ENCODE data around the gene CATSPERB.
"Not testable (repeated sequence)": the region's sequence is repeated elsewhere in the genome, so short reads cannot be mapped to it uniquely, and the experiment has no call there.

Gene CATSPERB

DNA sequence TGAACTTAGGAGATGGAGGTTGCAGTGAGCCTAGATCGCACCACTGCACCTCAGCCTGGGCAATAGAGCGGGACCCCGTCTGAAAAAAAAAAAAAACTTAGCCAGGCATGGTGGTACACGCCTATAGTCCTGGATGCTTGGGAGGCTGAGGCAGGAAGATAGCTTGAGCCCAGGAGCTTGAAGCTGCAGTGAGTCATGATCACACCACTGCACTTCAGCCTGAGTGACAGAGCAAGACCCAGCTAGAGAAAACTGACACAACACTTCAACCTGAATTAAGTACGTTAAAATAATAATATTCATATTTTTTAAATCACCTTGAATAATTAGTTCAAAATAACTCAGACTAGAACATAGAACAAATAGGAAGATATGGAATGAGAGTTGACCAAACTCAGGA is 5.7 kb upstream of the CATSPERB start:
- no peak for DNase-seq (ENCODE audit: low read depth in 4 of 4, low spot score in 1 of 4)

- no peak for DNase-seq (ENCODE audit: low read depth in 4 of 4, low spot score in 1 of 4)
These were observed 1.1 kb upstream of the CATSPERB start for GRCh38 chr14:91732859-91733477.

GRCh38 chr14:91732439-91732838 is 553 bp upstream of the CATSPERB start:
- no peak for DNase-seq (ENCODE audit: low read depth in 4 of 4, low spot score in 1 of 4)

- no peak for DNase-seq (ENCODE audit: low read depth in 4 of 4, low spot score in 1 of 4)
These were observed 868 bp downstream of the CATSPERB start for GRCh38 chr14:91731018-91731417.

- no peak for DNase-seq (ENCODE audit: low read depth in 4 of 4, low spot score in 1 of 4)
These were observed 2.1 kb downstream of the CATSPERB start for GRCh38 chr14:91729756-91730155.

DNA sequence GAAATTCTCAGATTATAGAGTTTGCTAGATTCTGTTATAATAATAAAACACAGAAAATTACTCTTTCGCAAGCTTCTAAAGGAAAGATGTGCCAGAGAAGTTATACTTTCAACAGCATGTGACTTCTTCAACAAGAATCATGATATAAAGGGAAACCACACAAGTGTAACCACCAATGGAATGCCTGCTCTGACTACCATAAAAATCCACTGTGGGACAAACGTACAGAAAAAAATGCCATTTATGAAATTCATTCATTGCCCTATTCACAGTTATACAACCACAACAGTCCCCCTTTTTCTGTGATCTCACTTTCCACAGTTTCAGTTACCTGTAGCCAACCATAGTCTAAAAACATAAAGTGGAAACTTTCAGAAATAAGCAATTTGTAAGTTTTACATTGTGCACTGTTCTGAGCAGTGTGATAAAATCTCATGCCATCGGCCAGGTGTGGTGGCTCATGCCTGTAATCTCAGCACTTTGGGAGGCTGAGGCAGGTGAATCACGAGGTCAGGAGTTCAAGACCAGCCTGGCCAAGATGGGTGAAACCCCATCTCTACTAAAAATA is 3.2 kb downstream of the CATSPERB start:
- DNase-seq (ENCODE audit: low read depth in 4 of 4, low spot score in 1 of 4), result no peak

DNA sequence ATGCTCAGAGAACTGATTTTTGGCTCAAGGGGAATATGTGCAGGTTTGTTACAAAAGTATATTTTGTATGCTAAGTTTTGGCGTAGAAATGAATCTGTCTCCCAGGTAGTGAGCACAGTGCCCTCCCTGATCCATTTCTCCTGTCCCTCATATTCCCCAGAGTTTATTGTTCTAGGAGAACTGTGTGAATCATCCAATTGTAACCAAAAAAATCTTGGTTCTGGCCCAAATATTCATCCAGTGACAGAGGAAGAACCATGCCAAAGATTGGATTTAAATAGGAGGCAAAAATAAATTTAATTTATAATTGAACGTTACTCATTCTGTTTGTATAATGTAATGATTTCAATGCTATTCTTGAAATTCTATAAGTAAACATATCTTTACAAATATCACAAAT is 4.8 kb downstream of the CATSPERB start:
- no peak for DNase-seq (ENCODE audit: low read depth in 4 of 4, low spot score in 1 of 4)

DNA sequence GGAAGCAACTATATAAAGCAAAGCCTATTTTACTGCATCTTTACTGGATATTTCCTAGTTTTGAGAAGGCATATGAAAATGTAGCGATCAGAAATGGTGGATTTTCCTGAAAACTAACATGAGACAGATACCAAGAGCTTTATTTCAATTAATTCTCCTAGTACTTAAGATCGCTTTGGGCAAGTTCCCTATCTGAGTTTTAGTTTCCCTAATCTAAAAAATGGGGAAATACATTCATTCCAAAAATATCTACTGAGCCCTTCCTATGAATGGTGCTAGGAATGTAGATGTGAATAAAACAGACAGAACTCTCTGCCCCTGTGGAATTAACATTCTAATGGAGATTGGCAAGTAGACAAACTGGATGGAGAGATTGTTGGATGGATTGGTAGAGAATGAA is 8.4 kb downstream of the CATSPERB start:
- DNase-seq (ENCODE audit: low read depth in 4 of 4, low spot score in 1 of 4), result no peak

DNA sequence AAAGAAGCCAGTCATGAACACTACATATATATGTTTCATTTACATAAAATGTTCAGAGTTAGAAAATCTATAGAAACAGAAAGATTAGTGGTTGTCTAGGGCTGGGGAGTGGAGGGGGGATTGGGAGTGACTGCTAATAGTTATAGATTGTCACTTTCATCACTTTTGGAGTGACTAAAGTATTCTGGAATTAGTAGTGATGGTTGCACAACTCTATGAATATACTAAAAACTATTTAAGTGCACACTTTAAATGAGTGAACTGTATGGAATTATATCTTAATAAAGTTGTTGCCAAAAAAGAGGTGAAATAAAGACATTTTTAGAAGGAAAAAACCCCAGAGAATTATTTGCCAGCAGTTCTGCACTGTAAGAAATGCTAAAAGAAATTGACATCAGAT is 9.5 kb downstream of the CATSPERB start:
- DNase-seq (ENCODE audit: low read depth in 4 of 4, low spot score in 1 of 4), result no peak

DNA sequence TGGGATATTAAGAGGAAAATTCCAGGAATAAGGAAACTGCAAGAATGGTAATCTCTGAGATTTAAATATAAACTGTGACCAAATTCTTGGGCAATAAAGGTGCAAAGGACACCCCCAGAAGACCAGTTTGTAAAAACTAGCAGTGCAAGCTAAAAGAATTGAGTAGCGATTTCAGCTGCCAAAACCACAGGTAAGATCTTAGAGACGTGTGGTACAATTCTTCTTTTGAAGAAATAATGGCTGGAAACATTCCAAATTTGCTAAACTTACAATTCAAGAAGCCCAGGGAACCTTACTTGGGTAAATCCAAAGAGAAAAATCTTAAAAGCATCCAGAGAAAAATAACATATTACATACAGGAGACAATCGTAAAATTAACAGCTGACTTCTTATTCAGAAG is 12.0 kb downstream of the CATSPERB start:
- DNase-seq (ENCODE audit: low read depth in 4 of 4, low spot score in 1 of 4), result no peak

DNA sequence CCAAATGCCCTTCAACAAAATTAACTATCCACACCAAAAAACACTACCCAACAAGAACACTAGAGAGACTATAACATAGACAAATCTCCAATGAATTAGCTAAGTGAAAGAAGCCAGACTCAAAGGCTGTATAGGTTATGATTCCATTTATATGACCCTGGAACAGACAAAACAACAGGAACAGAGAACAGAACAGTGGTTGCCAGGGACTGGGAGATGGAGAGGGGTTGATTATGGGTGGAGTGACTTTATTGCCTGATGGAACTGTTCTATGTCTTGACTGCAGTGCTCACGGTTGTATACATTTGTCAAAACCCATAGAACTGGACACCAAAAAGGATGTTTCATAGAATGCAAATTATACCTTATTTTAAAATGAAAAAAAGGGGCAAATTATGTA is 14.9 kb downstream of the CATSPERB start:
- DNase-seq (ENCODE audit: low read depth in 4 of 4, low spot score in 1 of 4), result no peak

DNA sequence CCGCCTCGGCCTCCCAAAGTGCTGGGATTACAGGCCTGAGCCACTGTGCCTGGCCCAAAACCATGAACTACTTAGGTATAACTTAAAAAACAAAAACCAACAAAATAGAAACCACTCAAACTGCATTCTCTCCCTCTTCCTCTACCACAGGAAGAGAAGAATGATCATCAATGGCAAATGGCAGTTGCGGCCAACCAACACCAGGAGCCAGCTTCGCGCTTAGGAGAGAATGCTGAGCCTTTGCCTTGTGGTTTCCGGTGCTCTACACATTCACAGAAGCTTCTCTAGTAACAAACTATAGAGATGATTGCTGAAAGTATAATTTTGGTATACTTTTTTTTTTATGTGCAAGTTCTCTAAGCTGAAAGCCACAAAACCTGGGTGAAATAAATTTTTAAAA is 17.1 kb downstream of the CATSPERB start:
- DNase-seq (ENCODE audit: low read depth in 4 of 4, low spot score in 1 of 4), result no peak

DNA sequence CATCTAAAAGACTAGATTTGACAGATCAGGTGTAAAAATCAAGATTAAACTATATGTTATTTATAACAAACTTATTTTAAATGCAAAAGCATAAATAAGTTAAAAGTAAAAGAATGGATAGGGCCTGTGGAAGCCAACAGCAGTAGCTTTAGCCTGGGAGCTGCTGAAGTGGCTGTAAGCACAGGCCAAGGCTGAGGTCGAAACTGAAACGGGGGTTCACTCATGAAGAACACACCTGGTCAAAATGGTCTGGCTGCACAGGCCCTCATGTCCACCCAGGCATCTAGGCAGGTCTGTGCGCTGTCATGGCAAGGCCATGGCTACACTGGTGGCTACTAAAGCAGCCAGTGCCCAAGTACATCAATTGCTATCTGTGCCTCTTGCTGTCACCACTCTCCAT is 23.1 kb downstream of the CATSPERB start:
- no peak for DNase-seq (ENCODE audit: low read depth in 4 of 4, low spot score in 1 of 4)

DNA sequence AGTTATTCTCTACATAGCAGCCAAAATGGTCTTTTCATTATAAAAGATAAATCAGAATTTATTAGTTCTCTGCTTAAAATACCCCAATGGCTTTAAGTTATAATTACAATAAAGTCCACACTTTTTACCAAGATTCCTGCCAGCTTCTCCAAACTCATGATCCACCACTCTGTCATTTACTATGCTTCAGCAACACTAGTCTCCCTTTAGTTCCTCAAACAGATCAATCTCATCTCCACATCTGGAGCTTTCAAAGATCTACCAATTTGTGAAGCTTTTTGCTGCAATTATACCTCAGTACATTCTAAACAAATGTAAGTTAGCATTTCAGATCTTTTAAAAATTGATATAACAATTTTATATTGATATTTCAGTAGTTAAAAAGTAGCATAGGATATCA is 24.9 kb downstream of the CATSPERB start:
- no peak for DNase-seq (ENCODE audit: low read depth in 4 of 4, low spot score in 1 of 4)

DNA sequence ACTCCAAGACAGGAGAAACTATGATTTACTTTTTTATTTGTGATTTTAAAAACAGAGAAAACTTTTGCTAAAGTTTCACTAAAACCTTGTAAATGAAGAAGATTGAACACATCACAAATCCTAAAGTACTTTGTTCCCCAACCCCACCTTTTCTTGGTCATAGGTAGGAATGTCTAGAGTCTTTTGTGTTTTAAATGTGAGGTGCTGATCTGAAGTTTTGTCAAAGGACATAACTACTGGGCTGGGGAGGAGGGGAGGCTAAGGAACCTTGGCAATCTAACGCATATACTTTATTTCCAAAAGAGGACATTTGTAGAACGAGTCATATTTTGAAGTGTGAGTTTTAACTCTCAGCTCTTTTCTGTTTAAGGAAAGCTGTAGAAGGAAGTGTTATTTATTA is 37.2 kb downstream of the CATSPERB start:
- no peak for DNase-seq (ENCODE audit: low read depth in 4 of 4, low spot score in 1 of 4)

GRCh38 chr14:91693346-91693745 is 38.5 kb downstream of the CATSPERB start:
- DNase-seq (ENCODE audit: low read depth in 4 of 4, low spot score in 1 of 4), result no peak

- DNase-seq (ENCODE audit: low read depth in 4 of 4, low spot score in 1 of 4), result no peak
These were observed 39.8 kb downstream of the CATSPERB start for GRCh38 chr14:91692075-91692474.

- DNase-seq (ENCODE audit: low read depth in 4 of 4, low spot score in 1 of 4), result no peak
These were observed 42.3 kb downstream of the CATSPERB start for GRCh38 chr14:91689608-91690007.

- not testable (repeated sequence) for DNase-seq (ENCODE audit: low read depth in 4 of 4, low spot score in 1 of 4)
These were observed 44.5 kb downstream of the CATSPERB start for GRCh38 chr14:91687436-91687835.

DNA sequence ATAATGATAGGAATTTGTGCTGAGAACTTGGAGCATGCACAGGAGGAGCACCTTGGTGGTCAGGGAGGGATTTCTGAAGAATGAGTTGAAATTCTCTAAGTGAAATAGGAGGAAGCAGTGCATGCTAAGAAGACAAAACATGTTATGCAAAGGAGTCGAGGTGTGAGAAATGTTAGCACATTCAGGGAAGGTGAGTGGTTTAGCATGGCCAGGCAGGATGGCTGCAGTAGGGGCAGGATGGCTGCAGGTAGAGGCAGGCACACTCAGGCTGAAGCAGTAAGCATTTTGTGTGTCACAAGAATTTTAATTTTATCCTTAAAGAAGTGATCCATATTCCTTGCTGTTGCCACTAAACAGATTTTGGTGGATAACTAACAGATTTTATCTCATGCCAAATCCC is 46.3 kb downstream of the CATSPERB start:
- DNase-seq (ENCODE audit: low read depth in 4 of 4, low spot score in 1 of 4), result no peak

- DNase-seq (ENCODE audit: low read depth in 4 of 4, low spot score in 1 of 4), result no peak
These were observed 49.9 kb downstream of the CATSPERB start for GRCh38 chr14:91681893-91682563.

- no peak for DNase-seq (ENCODE audit: low read depth in 4 of 4, low spot score in 1 of 4)
These were observed 50.8 kb downstream of the CATSPERB start for GRCh38 chr14:91681118-91681517.

DNA sequence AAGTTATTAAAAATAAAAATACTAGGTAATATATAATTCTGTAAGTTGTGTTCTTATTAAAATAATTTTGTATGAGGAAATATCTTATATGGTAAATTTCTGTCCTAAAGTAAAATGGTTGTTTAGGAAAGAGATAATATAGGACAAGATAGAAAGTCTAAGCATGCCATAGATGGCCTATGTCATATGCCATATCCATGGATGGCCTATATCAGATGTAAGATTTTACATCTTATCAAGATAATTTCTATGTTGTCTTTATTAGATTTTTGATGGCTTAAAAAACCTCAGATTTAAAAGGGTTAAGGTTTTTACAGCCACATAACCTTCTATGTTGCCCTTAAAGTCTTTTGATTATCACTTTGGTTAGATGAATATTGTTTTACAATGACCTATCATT is 52.6 kb downstream of the CATSPERB start:
- no peak for DNase-seq (ENCODE audit: low read depth in 4 of 4, low spot score in 1 of 4)
